HG02938 (cell line): ENCODE measurements around the gene DLGAP1.
"Not testable (repeated sequence)": the region's sequence is repeated elsewhere in the genome, so short reads cannot be mapped to it uniquely, and the experiment has no call there.

Source experiments
- ATAC-seq: cut with Tn5 transposase; IDR thresholded peaks from one replicate; pipeline ENCODE4 v1.9.1; 2021; ENCODE audit warnings: mild to moderate bottlenecking, moderate library complexity; ENCODE audit not compliant: unreplicated experiment

The DLGAP1 gene

DNA sequence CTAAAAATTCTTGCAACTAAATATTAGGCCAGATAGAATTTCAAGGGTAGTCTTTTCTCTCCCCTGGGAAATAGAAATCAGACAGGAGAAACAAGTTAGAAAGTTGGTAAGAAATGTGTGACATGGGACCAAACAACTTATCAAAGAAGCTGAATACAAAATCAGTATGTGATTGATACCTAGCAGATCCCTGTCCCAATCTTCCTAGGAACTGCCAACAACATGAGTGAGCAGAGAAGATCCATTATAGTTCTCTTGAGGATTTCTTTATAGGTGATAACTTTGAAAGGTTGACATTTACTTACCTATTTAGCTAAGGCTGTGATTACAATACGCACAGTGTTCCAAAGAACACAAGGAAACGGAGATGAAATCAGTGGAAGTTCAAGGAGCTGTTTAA lies 162.4 kb downstream of the DLGAP1 start:
- no peak for ATAC-seq

- not testable (repeated sequence) for ATAC-seq
Measured at GRCh38 chr18:4287340-4287739, 167.8 kb downstream of the DLGAP1 start.

DNA sequence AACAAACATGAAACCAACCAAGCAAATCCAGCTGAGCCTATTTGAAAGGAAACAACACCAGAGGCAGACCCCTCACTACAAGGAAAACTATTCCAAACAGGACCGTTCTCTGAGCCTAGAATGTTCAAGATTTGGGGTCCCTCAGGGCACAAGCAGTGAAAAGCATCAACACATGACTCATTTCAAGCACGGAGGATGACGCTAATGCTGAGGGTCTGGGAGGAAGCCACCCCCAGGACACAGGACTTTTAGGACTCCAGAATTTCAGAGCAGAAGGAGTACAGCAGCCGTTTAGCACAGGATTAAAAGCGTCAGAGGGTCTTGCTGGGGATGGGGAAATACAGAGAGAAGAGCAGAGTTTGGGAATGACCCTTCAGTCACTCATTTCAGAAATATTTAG lies 168.9 kb downstream of the DLGAP1 start:
- ATAC-seq = no peak

GRCh38 chr18:4285525-4285924 lies 169.6 kb downstream of the DLGAP1 start:
- ATAC-seq = no peak

DNA sequence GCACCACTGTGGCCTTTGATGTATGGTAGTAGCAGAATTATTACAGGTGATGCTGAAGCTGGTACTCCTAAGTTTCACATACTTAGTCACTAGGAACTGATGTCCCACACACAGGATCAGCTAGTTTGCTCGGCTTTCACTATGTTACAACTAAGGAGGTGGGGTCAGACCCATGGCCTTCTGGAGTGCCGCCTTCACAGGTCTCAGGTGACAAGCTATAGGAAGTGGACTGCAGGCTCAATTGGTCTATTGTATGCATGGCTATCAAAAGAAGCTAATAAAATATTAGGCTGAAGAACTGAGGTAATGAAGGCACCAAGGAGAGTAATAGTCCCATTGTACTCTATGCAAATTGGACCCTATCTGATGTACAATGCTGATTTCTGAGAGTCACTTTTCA lies 170.6 kb downstream of the DLGAP1 start:
- ATAC-seq = no peak

DNA sequence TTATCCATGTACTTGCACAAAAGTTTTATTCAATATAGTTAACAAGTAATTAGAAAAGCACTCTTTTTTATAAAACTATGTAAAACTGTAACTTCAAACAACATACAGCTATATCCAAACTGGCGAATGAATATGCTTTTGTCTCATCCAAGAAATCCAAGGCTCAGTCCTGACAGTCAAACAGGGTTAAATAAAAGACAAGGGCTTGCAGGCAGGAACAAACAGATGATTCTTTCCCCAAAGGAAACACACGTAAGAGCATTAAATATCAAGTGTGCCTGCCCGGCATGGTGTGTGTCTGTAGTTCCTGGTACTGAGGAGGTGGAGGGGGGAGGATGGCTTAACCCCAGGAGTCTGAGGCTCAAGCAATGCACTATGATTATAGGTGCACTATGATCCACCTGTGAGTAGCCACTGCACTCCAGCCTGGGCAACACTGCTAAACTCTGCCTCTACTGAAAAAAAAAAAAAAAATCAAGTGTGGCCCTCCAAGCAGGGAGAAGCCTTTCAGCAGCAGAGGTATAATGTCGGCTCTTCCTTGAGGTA lies 171.3 kb downstream of the DLGAP1 start:
- ATAC-seq = no peak

- no peak for ATAC-seq
Measured at GRCh38 chr18:4282954-4283353, 172.2 kb downstream of the DLGAP1 start.

GRCh38 chr18:4276953-4277585 lies 178.0 kb downstream of the DLGAP1 start:
- no peak for ATAC-seq

- no peak for ATAC-seq
Measured at GRCh38 chr18:4271952-4272351, 183.2 kb downstream of the DLGAP1 start.

DNA sequence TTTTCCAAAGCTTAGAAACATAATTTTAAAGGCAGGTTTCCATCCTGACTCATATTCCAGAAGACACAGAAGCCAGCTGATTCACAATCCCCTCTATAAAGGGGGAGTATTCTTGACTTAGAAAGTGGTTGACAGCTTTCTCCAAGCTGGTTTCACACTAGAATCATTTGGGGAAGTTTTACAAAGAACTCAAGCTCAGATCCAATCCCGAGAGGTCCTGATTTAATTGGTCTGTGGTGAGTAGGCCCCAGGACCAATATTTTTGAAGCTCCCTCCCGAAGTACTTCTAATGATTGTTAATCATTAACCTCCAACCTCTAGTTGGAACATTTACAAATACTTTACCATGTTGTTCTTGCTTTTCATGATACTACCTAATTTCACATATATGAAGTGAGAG lies 184.1 kb downstream of the DLGAP1 start:
- ATAC-seq = no peak

DNA sequence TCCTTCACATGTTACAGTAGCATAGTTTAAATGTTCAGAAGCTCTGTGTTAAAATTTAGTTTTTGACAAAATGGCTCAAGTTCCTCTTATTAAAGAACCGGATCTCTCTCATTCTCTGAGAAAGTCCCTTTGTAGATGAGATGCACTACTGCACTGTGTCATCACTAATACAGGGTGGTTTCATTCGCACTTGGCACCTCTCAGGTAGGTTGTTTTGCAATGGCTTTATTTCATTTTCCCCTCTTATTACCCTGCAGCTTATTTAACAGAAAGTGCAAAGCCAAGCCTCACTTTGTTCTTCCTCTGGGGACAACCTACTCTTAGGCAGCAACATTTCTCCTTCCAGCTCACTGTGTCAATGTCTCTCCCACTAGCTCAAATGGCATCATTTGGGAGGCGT lies 185.1 kb downstream of the DLGAP1 start:
- ATAC-seq = no peak

DNA sequence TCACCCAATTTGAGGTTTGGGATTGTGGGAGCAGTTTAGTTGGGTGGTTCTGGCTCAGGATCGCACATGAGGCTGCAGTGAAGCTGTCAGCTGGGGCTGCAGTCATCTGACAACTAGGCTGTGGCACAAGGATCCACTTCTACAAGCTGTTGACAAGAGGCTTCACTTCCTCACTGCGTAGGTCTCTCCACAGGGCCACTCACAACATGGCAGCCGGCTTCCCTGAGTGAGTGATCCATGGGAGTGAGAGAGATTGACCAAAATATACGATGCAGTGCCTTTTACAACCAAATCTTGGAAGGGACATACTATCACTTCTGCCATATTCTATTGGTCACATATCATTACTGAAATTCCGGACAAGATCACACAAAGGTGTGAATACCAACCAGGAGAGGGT lies 187.5 kb downstream of the DLGAP1 start:
- ATAC-seq = no peak

GRCh38 chr18:4264347-4264791 lies 190.7 kb downstream of the DLGAP1 start:
- ATAC-seq = no peak

GRCh38 chr18:4260107-4260506 lies 195.0 kb downstream of the DLGAP1 start:
- ATAC-seq = no peak

GRCh38 chr18:4256766-4257417 lies 198.2 kb downstream of the DLGAP1 start:
- ATAC-seq = no peak

DNA sequence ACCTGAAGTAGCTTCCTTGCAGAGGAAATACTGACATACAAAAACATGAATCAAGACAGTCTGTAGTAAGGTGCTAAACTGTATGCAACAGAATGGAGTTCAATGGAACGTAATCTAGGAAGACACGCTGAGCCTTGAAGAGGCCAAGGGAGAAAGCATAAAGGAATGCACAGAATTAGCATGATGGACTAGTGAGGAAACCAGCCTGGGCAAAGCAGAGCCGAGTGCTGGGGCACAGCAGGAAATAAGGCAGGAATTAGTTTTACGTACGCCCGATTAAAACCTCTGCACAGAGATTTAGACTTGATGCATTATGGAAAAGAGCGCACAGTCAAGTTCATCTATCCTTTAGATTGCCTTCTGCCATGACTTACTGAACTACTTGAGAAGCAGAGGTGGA lies 200.3 kb downstream of the DLGAP1 start:
- no peak for ATAC-seq

DNA sequence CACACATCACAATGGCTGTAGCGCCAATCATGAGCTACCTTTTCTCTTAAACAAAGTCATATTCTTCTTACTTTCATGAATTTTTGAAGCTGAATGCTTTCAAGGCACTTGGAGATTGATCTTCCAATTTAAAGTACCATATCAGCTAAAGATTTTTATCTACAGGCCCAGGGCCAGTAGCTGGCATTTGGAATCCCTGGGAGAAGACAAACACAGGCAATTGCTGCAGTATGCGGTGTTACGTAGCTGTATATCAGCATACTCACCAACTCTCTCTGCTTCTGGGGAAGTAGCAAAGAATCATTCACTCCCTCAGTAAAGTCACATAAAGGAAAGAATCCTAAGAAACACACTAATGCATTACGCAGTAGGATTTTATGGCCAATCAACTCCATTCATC lies 202.3 kb downstream of the DLGAP1 start:
- ATAC-seq = no peak

GRCh38 chr18:4251873-4252272 lies 203.2 kb downstream of the DLGAP1 start:
- ATAC-seq = no peak

GRCh38 chr18:4251206-4251605 lies 203.9 kb downstream of the DLGAP1 start:
- ATAC-seq = no peak

DNA sequence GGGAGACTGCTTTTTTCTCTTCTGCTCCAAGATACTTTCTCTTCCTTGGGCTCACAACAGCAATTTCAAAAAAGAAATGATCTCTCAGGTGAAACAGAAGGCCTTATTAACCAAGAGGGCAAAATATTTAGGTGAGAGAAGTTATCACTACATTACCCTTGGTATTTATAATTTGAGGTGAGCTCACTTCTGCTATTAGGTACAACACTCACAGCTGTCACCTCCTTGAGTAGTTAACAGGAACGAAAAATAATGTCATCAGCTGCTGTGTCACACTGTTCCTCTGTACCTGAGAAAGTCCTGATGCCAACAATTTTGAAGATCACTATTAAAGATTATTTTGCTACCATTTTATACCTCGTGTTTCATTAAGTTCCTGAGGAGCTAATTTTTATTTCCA lies 205.0 kb downstream of the DLGAP1 start:
- ATAC-seq = no peak

- ATAC-seq = no peak
Measured at GRCh38 chr18:4248686-4249085, 206.4 kb downstream of the DLGAP1 start.

DNA sequence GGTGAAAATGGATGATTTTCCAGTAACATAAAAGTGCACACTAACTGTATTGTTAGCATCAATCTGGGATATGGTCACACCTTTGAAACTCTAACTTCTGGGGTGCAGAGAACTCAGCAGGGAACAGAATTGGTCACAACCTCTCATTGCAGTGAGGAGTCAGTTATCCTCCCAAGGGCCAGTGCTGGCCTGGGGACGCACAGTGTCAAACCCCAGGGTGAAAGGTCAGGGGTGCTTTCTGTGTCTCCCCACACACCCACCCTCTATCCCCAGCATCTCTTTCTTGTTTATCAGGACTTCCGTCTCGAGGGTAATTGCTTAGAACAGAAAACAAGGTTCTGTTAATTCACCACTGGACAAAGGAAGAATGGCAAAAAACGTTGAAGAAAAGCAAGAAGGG lies 208.7 kb downstream of the DLGAP1 start:
- ATAC-seq = no peak

- ATAC-seq = no peak
Measured at GRCh38 chr18:4245456-4245855, 209.7 kb downstream of the DLGAP1 start.
